HL-60 (cell line): ENCODE results near the gene CHM.

Experiments
- CTCF ChIP-seq: IDR thresholded peaks from one replicate; pipeline ENCODE4 v1.5.1; 2011; ENCODE audit warnings: low read length, control low read depth, inconsistent platforms; ENCODE audit not compliant: insufficient read depth
- GABPA ChIP-seq: IDR thresholded peaks from 2 replicates; pipeline ENCODE4 v1.6.1; 2012; ENCODE audit warnings: low read depth
- REST ChIP-seq: IDR thresholded peaks from 2 replicates; pipeline ENCODE4 v1.6.1; 2012; ENCODE audit warnings: low read depth; ENCODE audit not compliant: insufficient replicate concordance
- SPI1 ChIP-seq: IDR thresholded peaks from 2 replicates; pipeline ENCODE4 v1.6.1; 2012; ENCODE audit warnings: low read depth, mild to moderate bottlenecking, borderline replicate concordance

- TF ChIP-seq SPI1: no peak
- no peak for TF ChIP-seq CTCF
- no peak for TF ChIP-seq GABPA
- no peak for TF ChIP-seq REST
Measured at GRCh38 chrX:85828771-85829170, 218.6 kb downstream of the CHM start.
